Spleen (tissue), 11 donors: ENCODE data around the gene ADAMTS17. TPM values are rescaled to one million over a fixed set of nuclear protein-coding genes. Genes with fewer than 3 reads are reported as not detected.

ENCODE experiments used
- DNase-seq: peaks from one replicate; pipeline ENCODE4 v3.0.0-alpha.2; 2020
- H3K27ac ChIP-seq, 8 donors: fragments of 200-600 bp; sonication (generic) in 7 of 8; 1 replicate in 4 of 8; 2 replicates in 4 of 8; pipeline versions ENCODE4 v1.5.0 to v1.8.0; 2016 to 2021; ENCODE audit warnings: inconsistent platforms in 4 of 8, mild to moderate bottlenecking in 4 of 8, moderate library complexity in 1 of 8
- H3K27me3 ChIP-seq, 7 donors: fragments of 200-600 bp; sonication (generic) in 6 of 7; replicated peaks in 1 of 7; 1 replicate in 4 of 7; 2 replicates in 3 of 7; pipeline versions ENCODE4 v1.5.0 to v1.8.0; 2016 to 2021; ENCODE audit warnings: inconsistent platforms in 3 of 7, mild to moderate bottlenecking in 1 of 7
- H3K36me3 ChIP-seq, 6 donors: fragments of 200-600 bp; sonication (generic) in 5 of 6; 1 replicate in 4 of 6; 2 replicates in 2 of 6; pipeline versions ENCODE4 v1.5.0 to v1.8.0; 2016 to 2021; ENCODE audit warnings: inconsistent platforms in 2 of 6
- H3K4me1 ChIP-seq, 6 donors: fragments of 200-600 bp; sonication (generic) in 5 of 6; 1 replicate in 3 of 6; 2 replicates in 3 of 6; pipeline versions ENCODE4 v1.5.0 to v1.8.0; 2016 to 2021; ENCODE audit warnings: inconsistent platforms in 3 of 6
- H3K4me3 ChIP-seq, 8 donors: fragments of 200-600 bp; sonication (generic) in 7 of 8; 1 replicate in 4 of 8; 2 replicates in 4 of 8; pipeline versions ENCODE4 v1.5.0 to v1.8.0; 2016 to 2021; ENCODE audit warnings: inconsistent platforms in 4 of 8, mild to moderate bottlenecking in 4 of 8, moderate library complexity in 2 of 8
- H3K9me3 ChIP-seq, 8 donors: fragments of 200-600 bp; sonication (generic) in 7 of 8; 1 replicate in 4 of 8; 2 replicates in 4 of 8; pipeline versions ENCODE4 v1.5.0 to v1.8.0; 2016 to 2021; ENCODE audit warnings: inconsistent platforms in 4 of 8
- POLR2A ChIP-seq, 3 donors: fragments of 450-650 bp; IDR thresholded peaks; one replicate each; pipeline ENCODE4 v1.5.1; 2017; ENCODE audit warnings: antibody characterized with exemption in 3 of 3, mild to moderate bottlenecking in 1 of 3
- POLR2AphosphoS5 ChIP-seq, 3 donors: sonication (generic); formaldehyde crosslinking; IDR thresholded peaks; one replicate each; pipeline ENCODE4 v1.5.1; 2017; ENCODE audit warnings: antibody characterized with exemption in 3 of 3
- WGBS, 5 donors: extraction: QIAGEN DNeasy Blood & Tissue Kit in 3 of 5; methylation state at CpG; one replicate each; pipeline versions ENCODE4 v1.1.5 to v1.1.7; 2013 to 2018; 5-methylcytosine and 5-hydroxymethylcytosine counted together
- intact Hi-C: fragments of 100-400 bp; cut with DNase I; formaldehyde crosslinking; loops from one replicate; pipeline ENCODE4 v1.15.0; 2023; ENCODE audit warnings: low total_unique reads
- polyA plus RNA-seq, 3 donors: library from polyadenylated mRNA; stranded (reverse); fragments of 200-250 nt; gene quantifications; one replicate each; pipeline ENCODE4 v1.2.1, GENCODE V29; 2013
- total RNA-seq, 7 donors: library from RNA; depleted of rRNA in 3 of 7; stranded (reverse); fragments of >200 nt in 3 of 7; fragmentation: NEBNext Ultra II Directional in 4 of 7; extraction: Animal tissue kit (Norgen Biotek cat#: 25700) in 4 of 7; gene quantifications; one replicate each; pipeline versions ENCODE4 v1.1.0 to v1.2.1, GENCODE V29; 2016 to 2021
- TF ChIP-seq, protein P1 (sequence below), 11 experiments: fragments of 200-600 bp in 7 of 11; fragments of 450-650 bp in 4 of 11; sonication (generic) in 4 of 11; IDR thresholded peaks in 8 of 11; conservative IDR thresholded peaks in 3 of 11; 1 replicate in 7 of 11; 2 replicates in 4 of 11; pipeline versions ENCODE4 v1.4.0 to v1.8.0; 2016 to 2021; ENCODE audit warnings: antibody characterized with exemption in 11 of 11, inconsistent platforms in 4 of 11, mild to moderate bottlenecking in 1 of 11
- donor health status: healthy with polysubstance abuse.
- donor health status: DM: no; HTN: no; CAD: no; lungs with moderate emphysema.
- donor health status: DM: no; HTN: no; CAD: no.
- donor health status: Bipolar disorder and iron deficiency.
- donor health status: healthy.
- donor health status: DM: no; HTN: no; CAD: no.
- donor health status: DM: yes; HTN: yes; CAD: no.

The ADAMTS17 gene
- total and polyA plus RNA-seq, 10 donors, result 0.21 to 13.2 (median 5.8) TPM

DNA sequence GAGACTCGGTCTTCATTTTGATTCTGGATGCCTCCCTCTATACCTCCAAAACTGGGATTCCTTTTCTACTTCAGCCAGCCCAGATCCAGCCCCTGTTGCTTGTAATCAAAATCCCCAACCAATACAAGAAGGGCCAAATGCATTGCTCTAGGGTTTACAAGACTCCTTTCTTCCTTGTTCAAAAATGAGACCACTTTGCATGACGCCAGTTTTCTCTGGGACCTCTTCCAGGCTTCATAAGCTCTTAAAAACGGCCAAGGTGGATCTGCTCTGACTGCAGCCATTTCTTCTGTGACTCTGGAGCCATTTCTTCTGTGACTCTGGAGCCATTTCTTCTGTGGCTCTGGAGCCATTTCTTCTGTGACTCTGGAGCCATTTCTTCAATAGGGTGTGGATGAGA, 71.9 kb downstream of the ADAMTS17 start:
- intact Hi-C loops, result no loop called here
- WGBS, 5 donors, result 74 to 85% (median 79%) methylated on average over 3 of the region's 3 CpGs
- Histone ChIP-seq H3K27me3 (peaks cover 0 to 5% (median 0%) of the 10 kb centered on the region in 7 donors), H3K9me3 (peaks cover 7 to 44% (median 34%) of the 10 kb centered on the region in 8 donors), H3K4me3 (no peak overlapping the region), H3K36me3 (no peaks in the 10 kb centered on the region), H3K27ac (no peak overlapping the region), H3K4me1 (no peaks in the 10 kb centered on the region)
- no peak for DNase-seq
- TF ChIP-seq POLR2AphosphoS5 (IDR thresholded peaks at IDR 0.05) (no peak), POLR2A (IDR thresholded peaks at IDR 0.05) (no peak)
- TF ChIP-seq, protein P1, sequence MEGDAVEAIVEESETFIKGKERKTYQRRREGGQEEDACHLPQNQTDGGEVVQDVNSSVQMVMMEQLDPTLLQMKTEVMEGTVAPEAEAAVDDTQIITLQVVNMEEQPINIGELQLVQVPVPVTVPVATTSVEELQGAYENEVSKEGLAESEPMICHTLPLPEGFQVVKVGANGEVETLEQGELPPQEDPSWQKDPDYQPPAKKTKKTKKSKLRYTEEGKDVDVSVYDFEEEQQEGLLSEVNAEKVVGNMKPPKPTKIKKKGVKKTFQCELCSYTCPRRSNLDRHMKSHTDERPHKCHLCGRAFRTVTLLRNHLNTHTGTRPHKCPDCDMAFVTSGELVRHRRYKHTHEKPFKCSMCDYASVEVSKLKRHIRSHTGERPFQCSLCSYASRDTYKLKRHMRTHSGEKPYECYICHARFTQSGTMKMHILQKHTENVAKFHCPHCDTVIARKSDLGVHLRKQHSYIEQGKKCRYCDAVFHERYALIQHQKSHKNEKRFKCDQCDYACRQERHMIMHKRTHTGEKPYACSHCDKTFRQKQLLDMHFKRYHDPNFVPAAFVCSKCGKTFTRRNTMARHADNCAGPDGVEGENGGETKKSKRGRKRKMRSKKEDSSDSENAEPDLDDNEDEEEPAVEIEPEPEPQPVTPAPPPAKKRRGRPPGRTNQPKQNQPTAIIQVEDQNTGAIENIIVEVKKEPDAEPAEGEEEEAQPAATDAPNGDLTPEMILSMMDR (IDR thresholded peaks at IDR 0.05 in 8 of 11, conservative IDR thresholded peaks at IDR 0.05 in 3 of 11), result no peak

DNA sequence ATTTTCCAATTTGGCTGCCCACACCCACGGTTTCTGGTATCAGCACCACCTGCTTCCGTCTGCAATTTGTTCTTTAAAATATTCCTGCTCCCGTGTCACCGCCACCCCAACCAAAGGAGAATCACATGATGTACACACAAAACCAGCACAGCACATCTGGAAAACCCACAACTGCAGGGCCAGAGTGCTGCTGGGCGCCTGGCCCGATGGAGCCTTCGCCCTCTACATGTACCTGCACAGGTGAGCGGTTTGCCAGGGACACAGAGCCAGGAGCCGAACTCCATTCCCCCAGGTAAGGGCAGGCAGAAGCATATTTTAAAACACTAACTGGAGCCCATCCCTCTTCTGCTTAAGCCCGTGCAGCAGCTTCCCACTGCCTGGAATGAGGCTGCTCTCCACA, 75.6 kb downstream of the ADAMTS17 start:
- 65 to 73% (median 70%) methylated on average over 10 of the region's 10 CpGs for WGBS, 5 donors
- no peaks in the 10 kb centered on the region for H3K4me1 ChIP-seq
- peaks cover 0 to 5% (median 0%) of the 10 kb centered on the region in 7 donors for H3K27me3 ChIP-seq
- no peak for DNase-seq
- intact Hi-C loops, result no loop called here
- H3K36me3 ChIP-seq, result peaks cover 0 to 2% (median 0%) of the 10 kb centered on the region in 6 donors
- H3K4me3 ChIP-seq, result no peak overlapping the region
- no peak overlapping the region for H3K27ac ChIP-seq
- no peak for TF ChIP-seq POLR2AphosphoS5 (IDR thresholded peaks at IDR 0.05)
- TF ChIP-seq, protein P1 (IDR thresholded peaks at IDR 0.05 in 8 of 11, conservative IDR thresholded peaks at IDR 0.05 in 3 of 11), result no peak
- TF ChIP-seq POLR2A (IDR thresholded peaks at IDR 0.05), result no peak
- H3K9me3 ChIP-seq, result peaks cover 0 to 9% (median 4%) of the 10 kb centered on the region in 8 donors

DNA sequence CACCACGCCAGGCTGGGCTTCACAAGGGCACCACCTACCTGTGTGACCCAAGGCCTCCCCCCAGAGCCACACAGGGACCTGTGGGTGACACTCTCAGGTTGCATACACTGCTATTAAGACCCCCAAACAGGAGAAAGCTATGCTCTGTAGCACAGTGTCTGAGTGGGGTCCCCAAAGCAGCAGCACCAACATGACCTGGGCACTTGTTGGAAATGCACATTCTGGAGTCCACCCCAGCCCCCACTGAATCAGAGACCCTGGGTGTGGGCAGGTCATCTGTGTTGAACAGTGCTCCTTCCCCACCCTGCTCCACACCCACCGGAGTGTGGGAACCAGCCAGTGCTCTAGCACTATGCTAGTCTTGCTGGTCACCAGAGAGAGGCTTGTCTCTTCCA, 76.1 kb downstream of the ADAMTS17 start:
- H3K27ac ChIP-seq, result no peak overlapping the region
- H3K4me1 ChIP-seq, result no peaks in the 10 kb centered on the region
- peaks cover 0 to 4% (median 0%) of the 10 kb centered on the region in 8 donors for H3K9me3 ChIP-seq
- intact Hi-C loops, result no loop called here
- 60 to 88% (median 81%) methylated on average over 2 of the region's 2 CpGs for WGBS, 5 donors
- no peak for TF ChIP-seq POLR2AphosphoS5 (IDR thresholded peaks at IDR 0.05)
- peaks cover 0 to 5% (median 0%) of the 10 kb centered on the region in 6 donors for H3K36me3 ChIP-seq
- H3K27me3 ChIP-seq, result peaks cover 0 to 5% (median 0%) of the 10 kb centered on the region in 7 donors
- no peak for DNase-seq
- H3K4me3 ChIP-seq, result no peak overlapping the region

DNA sequence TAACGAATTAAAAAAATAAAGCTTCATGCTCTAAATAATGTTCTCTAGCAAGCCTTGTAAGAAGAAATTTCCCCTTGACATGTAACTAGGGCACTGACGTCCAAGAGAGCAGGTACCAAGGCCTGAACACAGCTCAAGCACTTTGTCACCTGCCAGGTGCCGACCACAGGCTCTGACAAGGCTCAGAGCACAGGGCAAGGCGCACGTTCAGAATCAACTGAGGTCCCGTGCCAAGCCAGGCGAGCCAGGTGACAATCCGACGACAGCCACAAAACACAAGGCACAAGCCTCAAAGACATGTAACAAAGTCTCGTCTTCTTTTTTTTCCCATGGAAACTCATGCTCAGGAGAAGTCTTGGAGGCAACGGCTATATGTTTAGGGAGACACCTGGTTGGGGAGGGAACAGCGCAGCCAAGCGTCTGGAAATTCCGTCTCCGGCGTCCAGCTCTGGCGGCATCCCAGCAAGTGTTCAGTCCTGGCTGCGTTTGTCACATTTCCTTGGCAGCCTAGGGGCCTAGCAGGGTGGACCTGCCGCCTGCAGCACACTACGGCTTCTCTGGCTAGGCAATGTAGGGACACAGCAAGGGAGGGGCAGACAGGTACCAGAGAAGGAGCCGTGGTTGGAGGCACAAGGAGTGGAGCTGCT, 76.7 kb downstream of the ADAMTS17 start:
- TF ChIP-seq POLR2A (IDR thresholded peaks at IDR 0.05), result no peak
- TF ChIP-seq, protein P1 (IDR thresholded peaks at IDR 0.05 in 8 of 11, conservative IDR thresholded peaks at IDR 0.05 in 3 of 11), result no peak
- TF ChIP-seq POLR2AphosphoS5 (IDR thresholded peaks at IDR 0.05), result no peak
- Histone ChIP-seq H3K4me3 (no peak overlapping the region), H3K36me3 (peaks cover 0 to 5% (median 0%) of the 10 kb centered on the region in 6 donors), H3K9me3 (no peaks in the 10 kb centered on the region), H3K27ac (no peak overlapping the region), H3K4me1 (no peaks in the 10 kb centered on the region), H3K27me3 (peaks cover 0 to 5% (median 0%) of the 10 kb centered on the region in 7 donors)
- 76 to 86% (median 82%) methylated on average over 19 to 21 of the region's 21 CpGs for WGBS, 5 donors
- DNase-seq, result no peak
- intact Hi-C loops, result no loop called here
